KOPT-K1 (cell line): ENCODE measurements around the gene SERPINA9.
"Not testable (repeated sequence)": the region's sequence is repeated elsewhere in the genome, so short reads cannot be mapped to it uniquely, and the experiment has no call there.

Experiments used
- H3K27ac ChIP-seq: fragments of 200-600 bp; sonication (generic); 2 replicates; pipeline ENCODE4 v1.5.1; 2016; ENCODE audit warnings: antibody characterized with exemption, mild to moderate bottlenecking, low read depth, low read length; ENCODE audit not compliant: poor library complexity, severe bottlenecking
- H3K36me3 ChIP-seq: fragments of 200-600 bp; sonication (generic); 2 replicates; pipeline ENCODE4 v1.5.1; 2017; ENCODE audit warnings: antibody characterized with exemption, mild to moderate bottlenecking, low read length, moderate library complexity; ENCODE audit not compliant: insufficient read depth
- H3K9me3 ChIP-seq: fragments of 200-600 bp; sonication (generic); 2 replicates; pipeline ENCODE4 v1.5.1; 2017; ENCODE audit warnings: antibody characterized with exemption, low read length, mild to moderate bottlenecking; ENCODE audit not compliant: insufficient read depth, poor library complexity, severe bottlenecking

SERPINA9 gene

DNA sequence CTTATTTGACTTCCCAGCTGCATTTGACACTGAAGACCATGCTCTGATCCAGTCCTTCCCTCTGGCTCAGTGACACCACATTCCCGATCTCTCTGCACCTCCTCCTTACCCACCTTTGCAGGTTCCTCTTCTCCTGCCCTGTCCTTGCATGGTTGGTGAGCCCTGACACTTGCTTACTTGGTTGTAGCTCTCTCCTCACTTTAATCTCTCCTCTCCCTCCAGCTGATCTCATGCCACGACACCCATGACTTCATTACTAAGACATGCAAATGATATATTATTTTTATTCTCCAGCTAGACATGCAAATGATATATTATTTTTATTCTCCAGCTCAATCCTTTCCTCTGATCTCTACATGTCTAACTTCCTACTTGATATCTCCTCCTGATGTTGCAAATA is at the start of gene SERPINA9:
Gene SERPINA9 (minus strand): TSS at position 175 of the 400 bp plus-strand sequence. CDS start 6,357 bp downstream, outside the sequence.
- Histone ChIP-seq H3K36me3 (no peaks in the 10 kb centered on the region), H3K9me3 (peaks cover 13% of the 10 kb centered on the region), H3K27ac (no peak within 1 kb of the TSS)

- Histone ChIP-seq H3K27ac (no peak overlapping the region), H3K36me3 (no peaks in the 10 kb centered on the region), H3K9me3 (no peaks in the 10 kb centered on the region)
These were observed 48.1 kb upstream of the SERPINA9 start for GRCh38 chr14:94524093-94524492.

DNA sequence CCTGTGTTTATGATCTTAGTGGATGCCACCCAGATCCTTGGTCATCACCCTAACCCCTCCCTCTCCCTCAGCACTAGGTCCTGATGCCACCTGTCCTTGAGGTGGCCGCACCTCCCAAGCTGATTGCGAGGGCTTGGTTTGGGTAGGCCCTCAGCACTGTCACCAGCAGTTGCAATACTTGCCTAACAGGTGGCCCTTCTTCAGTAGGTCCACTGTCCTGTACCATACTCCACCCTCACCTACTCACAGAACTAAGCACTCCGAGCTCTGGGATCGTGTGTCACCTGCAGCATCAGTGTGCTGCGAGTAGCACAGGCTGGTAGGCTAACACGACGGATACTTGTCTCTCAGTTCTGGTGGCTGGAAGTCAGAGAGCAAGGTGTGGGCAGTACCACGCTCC is 47.3 kb upstream of the SERPINA9 start:
- H3K27ac ChIP-seq, result no peak overlapping the region
- no peaks in the 10 kb centered on the region for H3K9me3 ChIP-seq
- H3K36me3 ChIP-seq, result no peaks in the 10 kb centered on the region

DNA sequence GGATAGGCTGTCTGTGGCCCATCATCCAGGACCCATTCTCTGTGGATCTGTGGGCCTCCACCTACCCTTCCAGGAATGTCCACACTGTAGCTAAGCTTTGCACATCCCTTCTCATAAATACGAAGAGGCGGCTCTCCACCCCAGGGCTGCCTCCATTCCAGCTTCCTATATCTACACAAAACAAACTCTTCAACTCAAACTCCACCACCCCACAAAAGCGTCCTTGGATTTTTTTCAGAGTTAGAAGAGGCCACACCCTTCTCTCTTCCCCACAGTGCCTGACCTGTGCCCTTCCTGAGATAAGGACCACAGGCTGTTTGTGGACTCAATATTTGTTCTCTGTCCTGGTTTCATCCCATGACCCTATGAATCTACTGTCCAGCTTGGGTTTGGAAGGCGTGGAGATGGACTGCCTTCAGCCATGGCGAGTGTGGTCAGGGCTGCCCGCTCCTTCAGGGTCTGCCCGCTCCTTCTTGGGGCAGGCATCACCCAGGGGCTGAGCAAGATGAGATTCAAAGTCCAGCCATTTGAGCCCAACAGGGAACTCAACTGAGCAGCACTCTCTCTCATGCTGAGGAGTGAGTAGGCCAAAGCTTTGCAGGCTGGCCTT is 46.2 kb upstream of the SERPINA9 start:
- Histone ChIP-seq H3K9me3 (no peaks in the 10 kb centered on the region), H3K27ac (no peak overlapping the region), H3K36me3 (no peaks in the 10 kb centered on the region)

- Histone ChIP-seq H3K9me3 (no peaks in the 10 kb centered on the region), H3K36me3 (no peaks in the 10 kb centered on the region), H3K27ac (no peak overlapping the region)
These were observed 45.5 kb upstream of the SERPINA9 start for GRCh38 chr14:94521375-94522114.

GRCh38 chr14:94517641-94518257 is 41.8 kb upstream of the SERPINA9 start:
- Histone ChIP-seq H3K27ac (no peak overlapping the region), H3K36me3 (no peaks in the 10 kb centered on the region), H3K9me3 (no peaks in the 10 kb centered on the region)

DNA sequence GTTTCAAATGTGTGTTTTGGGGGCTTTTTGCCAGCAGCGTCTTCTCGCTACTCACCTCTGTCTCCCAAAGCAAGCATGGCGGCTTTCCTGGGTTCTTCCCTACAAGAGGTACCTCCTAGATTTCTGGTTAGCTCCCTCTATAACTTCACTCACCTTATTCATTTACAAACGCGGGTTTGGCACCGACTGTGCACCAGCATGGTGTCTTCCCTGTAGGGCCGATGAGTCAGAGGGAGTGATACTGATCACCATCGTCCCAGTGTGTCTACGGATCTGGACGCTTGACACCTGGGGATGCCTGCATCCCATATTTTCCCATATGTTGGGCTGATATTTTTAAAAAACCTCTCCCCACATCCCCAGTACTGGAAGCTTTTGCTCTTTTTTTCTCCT is 41.2 kb upstream of the SERPINA9 start:
- Histone ChIP-seq H3K9me3 (no peaks in the 10 kb centered on the region), H3K27ac (no peak overlapping the region), H3K36me3 (no peaks in the 10 kb centered on the region)

GRCh38 chr14:94515856-94516255 is 39.9 kb upstream of the SERPINA9 start:
- H3K27ac ChIP-seq, result no peak overlapping the region
- H3K9me3 ChIP-seq, result no peaks in the 10 kb centered on the region
- H3K36me3 ChIP-seq, result no peaks in the 10 kb centered on the region

DNA sequence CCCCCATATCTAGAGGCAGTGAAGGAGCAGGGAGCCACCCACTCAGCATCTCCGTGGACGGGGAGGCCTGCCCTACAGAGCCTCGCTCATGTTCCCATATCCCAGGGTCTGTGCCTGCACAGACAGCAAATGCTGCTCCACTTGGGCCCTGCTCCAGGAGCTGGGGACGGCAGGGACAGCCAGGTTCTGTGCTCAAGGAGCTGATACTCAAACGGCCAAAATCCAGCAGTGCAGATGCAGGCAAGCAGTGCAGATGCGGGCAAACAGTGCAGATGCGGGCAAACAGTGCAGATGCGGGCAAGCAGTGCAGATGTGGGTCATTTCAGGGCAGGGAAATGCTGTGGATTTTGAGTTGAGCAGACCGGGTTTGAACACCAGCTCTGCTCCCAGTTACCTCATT is 39.4 kb upstream of the SERPINA9 start:
- Histone ChIP-seq H3K36me3 (no peaks in the 10 kb centered on the region), H3K27ac (no peak overlapping the region), H3K9me3 (no peaks in the 10 kb centered on the region)

GRCh38 chr14:94514351-94514750 is 38.4 kb upstream of the SERPINA9 start:
- H3K36me3 ChIP-seq, result no peaks in the 10 kb centered on the region
- H3K9me3 ChIP-seq, result no peaks in the 10 kb centered on the region
- H3K27ac ChIP-seq, result no peak overlapping the region

DNA sequence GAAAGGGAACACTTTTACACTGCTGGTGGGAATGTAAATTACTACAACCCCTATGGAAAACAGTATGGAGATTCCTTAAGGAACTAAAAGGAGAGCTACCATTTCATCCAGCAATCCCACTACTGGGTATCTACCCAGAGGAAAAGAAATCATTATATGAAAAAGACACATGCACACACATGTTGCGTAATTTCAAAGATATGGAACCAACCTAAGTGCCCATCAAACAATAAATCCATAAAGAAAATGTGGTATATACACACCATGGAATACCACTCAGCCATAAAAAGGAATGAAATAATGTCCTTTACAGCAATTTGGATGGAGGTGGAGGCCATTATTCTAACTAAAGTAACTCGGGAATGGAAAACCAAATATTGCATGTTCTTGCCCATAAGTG is 34.5 kb upstream of the SERPINA9 start:
- not testable (repeated sequence) for H3K9me3 ChIP-seq, H3K36me3 ChIP-seq, H3K27ac ChIP-seq

DNA sequence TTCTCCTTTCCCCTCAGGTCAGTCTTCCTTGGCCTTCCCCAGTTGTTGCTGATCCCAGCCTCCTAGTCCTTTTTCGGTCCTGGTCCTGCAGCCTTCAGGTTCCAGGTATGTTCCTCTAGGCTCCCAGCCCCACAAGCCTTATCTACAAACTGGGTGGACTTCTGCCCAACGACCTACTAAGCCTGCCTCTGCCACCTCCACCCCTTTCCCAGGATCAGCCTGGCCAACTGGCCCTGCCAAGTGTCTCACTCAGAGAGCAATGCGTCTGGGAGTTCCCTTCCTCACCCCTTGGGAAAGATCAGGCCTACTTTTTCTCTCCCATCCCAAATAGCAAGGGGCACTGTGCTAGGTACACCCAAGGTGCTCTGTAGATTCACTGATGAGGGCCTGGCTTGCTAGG is 33.4 kb upstream of the SERPINA9 start, which contains the start of gene SERPINA12:
Gene SERPINA12 (minus strand): TSS at position 114 of the 400 bp plus-strand sequence. CDS start 11,072 bp downstream, outside the sequence.
- no peaks in the 10 kb centered on the region for H3K9me3 ChIP-seq
- no peak within 1 kb of the TSS for H3K27ac ChIP-seq
- H3K36me3 ChIP-seq, result no peaks in the 10 kb centered on the region

DNA sequence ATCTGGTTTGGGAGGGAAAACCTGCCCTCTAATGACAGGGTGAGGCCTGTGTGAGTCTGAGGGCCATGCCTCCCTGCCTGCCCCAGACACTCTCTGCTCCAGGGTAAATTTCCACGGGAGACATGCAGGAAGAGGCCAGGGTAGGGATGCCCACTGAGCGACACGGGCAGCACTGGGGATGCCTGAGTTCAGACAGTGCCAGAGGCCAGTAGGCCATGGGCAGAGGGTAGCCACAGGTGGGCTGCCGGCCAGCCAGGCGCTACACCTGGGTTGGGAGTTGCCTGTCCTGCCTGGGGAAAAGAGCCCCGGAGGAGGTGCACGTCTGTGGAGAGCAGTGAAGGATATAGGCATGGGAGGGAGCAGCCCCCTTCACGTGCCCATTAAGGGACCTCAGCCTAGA is 29.6 kb upstream of the SERPINA9 start:
- H3K36me3 ChIP-seq, result no peaks in the 10 kb centered on the region
- no peak overlapping the region for H3K27ac ChIP-seq

GRCh38 chr14:94505206-94505605 is 29.2 kb upstream of the SERPINA9 start:
- H3K27ac ChIP-seq, result no peak overlapping the region
- no peaks in the 10 kb centered on the region for H3K36me3 ChIP-seq
- no peaks in the 10 kb centered on the region for H3K9me3 ChIP-seq

More for the DNA sequence above, 29.6 kb upstream of the SERPINA9 start:
- H3K9me3 ChIP-seq, result no peaks in the 10 kb centered on the region

DNA sequence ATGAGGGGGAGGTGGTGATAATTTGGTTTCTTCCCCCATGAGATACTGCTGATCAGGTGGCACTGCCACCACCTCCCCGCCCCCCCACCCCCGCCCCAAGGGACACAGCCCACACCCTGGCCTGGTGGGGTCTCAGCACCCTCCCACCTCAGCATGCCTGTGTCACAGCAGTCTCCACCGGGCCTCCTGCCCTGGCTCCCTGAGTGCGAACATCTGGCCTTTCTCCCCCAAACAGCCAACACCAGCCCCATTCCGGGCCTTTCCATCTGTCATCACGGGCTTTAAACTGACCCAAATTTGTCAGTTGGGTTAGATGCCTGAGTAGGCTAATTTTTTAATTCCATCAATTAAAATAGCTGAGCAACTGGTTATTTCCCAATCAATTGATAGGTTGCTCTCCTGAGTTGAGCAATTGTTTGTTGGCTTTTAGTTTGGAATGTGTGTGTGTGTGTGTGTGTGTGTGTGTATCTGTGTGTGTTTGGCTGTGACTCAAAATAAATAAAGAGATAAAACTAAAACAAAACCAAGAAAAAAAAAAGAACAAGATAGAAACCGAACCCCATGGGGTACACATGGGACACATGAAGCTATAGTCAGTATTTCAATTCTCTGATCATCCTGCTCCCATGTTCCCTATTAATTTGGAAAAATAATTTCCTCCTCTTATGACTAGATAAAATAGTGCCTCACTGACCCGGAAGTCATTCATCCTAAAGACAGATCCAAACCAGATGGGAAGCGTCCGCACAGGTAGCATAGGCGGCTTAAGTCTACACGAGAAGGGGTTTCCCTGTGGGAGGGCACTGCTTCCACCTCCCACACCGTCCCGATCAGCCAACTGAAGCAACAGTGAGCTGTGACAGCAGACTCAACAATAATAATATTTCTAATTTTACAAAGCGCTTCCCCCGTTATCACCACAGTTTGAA is 25.9 kb upstream of the SERPINA9 start:
- Histone ChIP-seq H3K9me3 (no peaks in the 10 kb centered on the region), H3K27ac (no peak overlapping the region), H3K36me3 (no peaks in the 10 kb centered on the region)
